Epithelial cell of prostate (primary cell): ENCODE results near the gene COG6.

ENCODE experiments used
- DNase-seq: peaks from one replicate; pipeline ENCODE4 v3.0.0-alpha.2; 2011; ENCODE audit warnings: low read depth, low spot score
- H3K27ac ChIP-seq: fragments of 450-650 bp; 2 replicates; pipeline ENCODE4 v1.5.1; 2017; ENCODE audit warnings: mild to moderate bottlenecking

The COG6 gene

GRCh38 chr13:39655569-39656324 lies at the start of gene COG6:
TSS of gene COG6 (plus strand) at chr13:39655662. CDS start at chr13:39655727, 65 bp downstream.
- DNase-seq = no peak
- H3K27ac ChIP-seq = no peak within 1 kb of the TSS

DNA sequence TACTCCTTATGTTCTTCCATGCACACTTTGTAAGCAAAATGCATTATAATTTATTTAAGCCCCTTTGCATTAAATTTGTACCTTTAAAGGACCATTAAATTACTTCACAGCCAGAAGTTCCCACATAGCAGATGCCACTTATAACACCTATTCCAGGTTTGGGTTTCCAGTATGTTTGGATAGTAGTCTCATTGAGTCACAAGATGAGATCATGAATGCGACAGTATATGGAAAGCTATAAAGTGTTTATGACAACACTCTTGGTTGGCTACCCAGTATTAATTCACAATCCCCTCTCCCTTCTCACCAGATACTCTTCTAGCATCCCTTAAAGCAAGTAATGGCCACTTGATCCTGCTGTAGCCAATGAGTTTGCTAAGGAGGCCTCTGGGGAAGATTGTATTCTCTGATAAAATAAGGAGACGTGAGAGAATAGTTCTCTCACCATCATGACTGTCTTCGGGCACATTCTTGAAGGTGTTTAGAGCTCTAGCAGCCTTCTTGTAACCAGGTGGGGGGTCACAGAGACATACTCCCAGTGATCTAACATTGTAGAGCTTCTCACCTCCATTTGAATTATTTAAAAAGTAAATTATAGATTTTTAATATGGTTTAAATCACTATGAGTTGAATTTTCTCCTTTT lies 49.7 kb upstream of the COG6 start:
- no peak overlapping the region for H3K27ac ChIP-seq
- DNase-seq = no peak

DNA sequence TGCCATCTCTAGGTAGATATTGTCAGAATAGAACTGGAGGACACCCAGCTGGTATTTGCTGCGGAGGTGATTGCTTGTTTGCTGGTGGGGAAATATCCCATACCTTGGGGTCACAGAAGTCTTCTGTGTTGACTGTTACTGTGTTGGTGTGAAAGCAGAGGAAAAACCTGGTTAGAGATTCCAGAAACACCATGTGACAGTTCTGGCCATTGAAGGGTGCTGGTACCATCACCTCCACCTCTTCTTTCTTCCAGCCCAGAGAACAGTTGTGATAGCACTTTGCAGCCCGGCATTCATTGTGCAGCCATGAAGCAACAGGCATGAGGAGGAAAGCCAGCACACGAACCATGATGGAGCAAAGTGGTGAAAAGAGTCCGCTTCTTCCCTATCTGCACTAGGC lies 47.6 kb upstream of the COG6 start:
- H3K27ac ChIP-seq = no peak overlapping the region
- DNase-seq = no peak

DNA sequence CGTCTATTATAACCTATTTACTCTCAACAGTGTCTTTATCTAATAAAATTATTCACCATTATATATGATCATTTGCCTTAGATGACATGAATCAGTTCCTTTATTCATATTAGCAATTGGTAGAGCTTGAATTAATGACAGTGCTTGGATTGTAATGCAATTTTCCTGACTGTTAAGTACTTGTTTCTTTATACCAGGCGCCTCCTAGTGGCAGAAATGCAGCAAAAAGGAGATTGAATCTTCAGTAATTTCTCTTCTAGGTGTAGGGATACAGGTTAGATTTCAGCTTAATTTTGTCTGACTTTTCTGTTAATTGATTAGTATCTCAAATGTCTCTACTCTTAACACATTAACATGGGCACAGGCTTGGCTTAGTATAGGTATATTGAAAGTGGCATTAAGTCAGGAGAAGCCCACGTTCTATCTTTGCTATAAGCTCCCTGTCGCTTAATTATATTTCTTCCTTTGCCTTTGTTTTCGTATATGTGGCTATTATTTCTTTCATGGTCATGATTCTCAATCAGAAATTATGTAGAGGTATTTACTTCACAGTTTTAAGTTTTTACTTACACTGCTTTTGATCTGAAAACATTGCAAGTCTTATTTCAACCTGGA lies 43.3 kb upstream of the COG6 start:
- H3K27ac ChIP-seq = no peak overlapping the region
- DNase-seq = no peak

GRCh38 chr13:39616087-39616694 lies 39.3 kb upstream of the COG6 start:
- no peak overlapping the region for H3K27ac ChIP-seq
- DNase-seq = no peak

DNA sequence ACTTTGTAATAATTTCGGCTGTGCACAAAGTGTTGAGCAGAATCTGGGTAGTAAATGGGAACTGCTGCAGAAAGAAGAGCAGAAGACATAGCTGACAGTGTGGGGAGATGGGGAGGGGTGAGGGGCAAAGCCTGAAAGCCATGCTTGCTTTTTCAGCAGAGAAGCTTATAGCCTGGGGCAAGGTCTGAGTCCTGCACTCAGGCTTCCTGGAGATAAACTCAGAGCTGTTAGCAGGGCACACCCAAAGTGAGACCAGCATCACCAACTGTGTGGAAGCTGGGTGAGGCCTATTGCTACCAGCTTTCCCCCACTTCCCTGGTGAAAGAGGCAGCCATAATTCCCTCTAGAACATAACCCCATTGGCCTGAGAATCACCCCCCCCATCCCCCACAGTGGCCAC lies 36.9 kb upstream of the COG6 start:
- no peak overlapping the region for H3K27ac ChIP-seq
- DNase-seq = no peak

- H3K27ac ChIP-seq = no peak overlapping the region
- DNase-seq = no peak
Observed at GRCh38 chr13:39623466-39623865, 32.0 kb upstream of the COG6 start.

GRCh38 chr13:39631307-39631706 lies 24.2 kb upstream of the COG6 start:
- DNase-seq = no peak
- H3K27ac ChIP-seq = no peak overlapping the region

DNA sequence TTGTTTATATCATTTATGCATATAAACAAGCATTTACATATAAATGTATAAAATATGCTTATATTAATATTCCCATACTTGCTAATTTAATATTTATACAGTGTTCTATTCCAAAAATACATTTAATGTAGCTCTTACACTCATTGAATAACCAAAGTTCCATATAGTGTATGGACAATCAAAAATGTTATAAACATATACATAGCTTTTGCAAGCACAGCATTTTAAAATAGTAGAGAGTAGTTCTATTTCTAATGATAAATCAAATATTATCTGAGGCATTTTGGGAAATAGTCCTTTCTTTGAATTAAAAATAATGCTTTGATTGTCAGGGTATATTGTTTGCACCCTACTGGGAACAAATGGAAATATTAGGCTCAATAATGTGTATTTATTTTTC lies 22.5 kb upstream of the COG6 start:
- H3K27ac ChIP-seq = no peak overlapping the region

DNA sequence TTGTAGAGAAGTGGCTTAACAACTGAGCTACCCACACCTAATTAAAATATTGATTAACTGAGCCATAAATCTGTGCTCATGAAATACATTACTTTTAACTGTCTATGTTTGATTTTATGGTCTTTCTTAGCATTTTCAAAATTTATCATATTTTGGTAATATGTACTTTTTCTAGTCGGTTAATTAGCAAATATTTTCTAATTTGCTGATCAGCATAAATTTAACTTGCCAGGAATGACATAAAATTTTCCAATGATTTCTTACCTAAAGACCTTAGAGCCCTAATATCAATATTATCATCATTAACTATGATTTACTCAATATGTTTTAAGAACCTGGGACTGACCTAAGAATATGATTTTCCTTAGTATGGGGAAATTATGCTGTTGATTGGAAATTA lies 19.9 kb upstream of the COG6 start:
- no peak overlapping the region for H3K27ac ChIP-seq
- DNase-seq = no peak

More for the DNA sequence above, 22.5 kb upstream of the COG6 start:
- no peak for DNase-seq

- no peak for DNase-seq
- H3K27ac ChIP-seq = no peak overlapping the region
Observed at GRCh38 chr13:39637890-39638289, 17.6 kb upstream of the COG6 start.

DNA sequence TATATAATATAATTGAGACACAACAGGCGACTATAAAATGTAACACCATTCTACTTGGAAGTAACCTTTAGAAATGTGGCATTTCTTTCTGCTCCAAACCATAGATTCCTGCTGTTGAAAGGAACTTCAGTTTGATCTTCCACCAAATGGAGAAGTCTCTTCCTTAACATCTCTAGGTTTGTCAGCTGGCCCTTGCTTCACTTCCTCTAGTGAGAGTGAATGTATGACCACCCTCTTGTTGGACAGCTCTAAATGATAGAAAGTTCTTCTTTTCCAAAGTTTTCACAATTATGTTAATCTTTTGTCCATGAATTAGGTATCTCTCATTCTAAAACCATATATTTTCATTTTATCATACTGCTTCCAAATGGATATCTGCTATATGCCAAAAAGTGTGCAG lies 13.8 kb upstream of the COG6 start:
- no peak overlapping the region for H3K27ac ChIP-seq
- DNase-seq = no peak

GRCh38 chr13:39646122-39646521 lies 9.3 kb upstream of the COG6 start:
- DNase-seq = no peak
- H3K27ac ChIP-seq = no peak overlapping the region

- no peak for DNase-seq
- no peak overlapping the region for H3K27ac ChIP-seq
Observed at GRCh38 chr13:39655041-39655568, 357 bp upstream of the COG6 start.

DNA sequence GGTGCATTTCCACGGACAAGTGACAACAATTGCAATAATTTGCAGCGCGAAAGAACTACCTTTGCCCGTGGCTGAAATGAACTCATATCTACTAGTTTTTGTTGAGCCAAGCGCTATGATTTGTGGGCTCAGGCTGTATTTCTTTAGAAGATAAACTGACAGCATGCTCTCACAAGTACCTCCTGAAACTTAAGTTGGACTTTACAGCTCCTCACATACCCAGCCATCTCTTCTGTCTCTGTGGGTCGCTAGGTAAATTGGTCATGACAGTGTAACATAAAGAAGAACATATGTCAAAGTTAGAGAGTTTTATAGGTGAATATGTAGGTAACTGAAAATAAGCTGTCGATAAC lies 839 bp downstream of the COG6 start:
- H3K27ac ChIP-seq = no peak overlapping the region
- DNase-seq = no peak

GRCh38 chr13:39663508-39663907 lies 8.0 kb downstream of the COG6 start:
- DNase-seq = no peak
- H3K27ac ChIP-seq = no peak overlapping the region

DNA sequence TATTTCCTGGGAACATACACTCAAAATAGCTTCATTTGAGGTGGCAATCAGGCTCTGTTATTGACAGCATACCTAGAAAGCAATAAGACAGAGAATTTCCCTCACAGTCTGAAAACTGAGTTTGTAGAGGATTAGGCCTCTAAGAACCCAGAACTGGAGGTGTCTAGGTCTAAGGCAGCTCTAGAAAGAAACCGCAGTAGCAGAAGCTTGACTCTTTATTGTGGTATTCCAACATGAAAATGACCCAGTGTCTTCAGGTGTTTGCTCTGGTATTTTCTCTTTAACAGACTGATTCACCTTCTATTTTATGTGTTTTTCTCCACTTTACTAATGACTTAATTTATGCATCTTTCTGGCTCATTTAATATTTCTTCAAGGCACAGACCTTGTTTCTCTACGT lies 8.5 kb downstream of the COG6 start:
- DNase-seq = no peak
- no peak overlapping the region for H3K27ac ChIP-seq

DNA sequence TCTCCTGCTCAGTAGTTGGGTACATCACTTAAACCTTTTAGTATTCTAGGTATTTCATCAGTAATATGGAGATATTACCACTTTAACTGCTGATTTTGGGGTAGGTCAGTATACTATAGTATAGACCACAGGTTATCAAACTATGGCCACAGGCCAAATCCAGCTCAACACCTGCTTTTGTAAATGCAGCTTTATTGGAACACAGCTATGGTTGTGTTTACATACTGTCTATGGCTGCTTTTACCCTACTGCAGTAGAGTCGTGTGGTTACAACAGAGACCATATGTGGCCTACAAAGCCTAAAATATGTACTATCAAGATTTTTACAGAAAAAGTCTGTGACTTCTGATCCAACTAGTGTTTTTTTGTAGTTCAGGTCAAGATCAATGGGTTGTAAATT lies 10.3 kb downstream of the COG6 start:
- no peak for DNase-seq
- H3K27ac ChIP-seq = no peak overlapping the region

- DNase-seq = no peak
- no peak overlapping the region for H3K27ac ChIP-seq
Observed at GRCh38 chr13:39670445-39670844, 15.0 kb downstream of the COG6 start.

DNA sequence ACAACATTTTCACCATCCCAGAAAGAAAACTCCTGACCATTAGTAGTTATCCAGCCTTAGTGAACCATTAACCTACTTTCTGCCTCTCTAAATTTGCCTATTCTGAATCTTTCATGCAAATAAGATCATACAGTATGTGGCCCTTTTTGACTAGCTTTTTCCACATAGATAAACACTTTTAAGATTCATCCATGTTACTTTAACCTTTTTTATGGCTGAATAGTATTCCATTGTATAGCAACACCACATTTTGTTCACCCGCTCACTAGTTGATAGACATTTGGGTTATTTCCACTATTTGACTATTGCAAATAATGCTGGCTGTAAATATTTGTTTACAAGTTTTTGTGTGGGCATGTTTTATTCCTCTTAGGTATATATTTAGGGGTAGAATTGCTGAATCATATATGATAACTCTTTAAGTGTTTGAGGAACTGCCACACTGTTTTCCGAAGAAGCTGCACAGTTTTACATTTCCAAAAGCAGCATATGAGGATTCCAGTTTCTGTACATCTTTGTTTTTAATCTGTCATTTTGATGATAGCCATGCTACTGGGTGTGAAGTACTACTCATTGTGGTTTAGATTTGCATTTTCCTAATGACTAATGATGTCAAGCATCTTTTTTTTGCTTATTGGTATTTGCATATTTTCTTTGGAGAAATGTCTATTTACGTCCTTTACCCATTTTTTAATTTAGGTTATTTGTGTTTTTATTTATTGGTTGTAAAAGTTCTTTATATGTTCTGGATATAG lies 17.1 kb downstream of the COG6 start:
- DNase-seq = no peak
- no peak overlapping the region for H3K27ac ChIP-seq
